ENCODE results near the gene GNB3. TPM values are rescaled to one million over a fixed set of nuclear protein-coding genes. Genes with fewer than 3 reads are reported as not detected.
A peak's percentile ranks its signal among the peaks of the same experiment; 100 is the strongest.
"Not testable (repeated sequence)": the region's sequence is repeated elsewhere in the genome, so short reads cannot be mapped to it uniquely, and the experiment has no call there.

GNB3 gene
- total RNA-seq, 2 donors from 2014 or later, result 0.66 TPM; not detected in 1

- not testable (repeated sequence) for H3K27me3 Mint-ChIP-seq; H3K9me3 Mint-ChIP-seq; H3K27ac Mint-ChIP-seq; ATAC-seq (replicated peaks); H3K4me3 Mint-ChIP-seq; H3K4me1 Mint-ChIP-seq
- H3K36me3 Mint-ChIP-seq (ENCODE audit: low read depth), result peaks cover 39% of the 10 kb centered on the region
Measured at GRCh38 chr12:6886206-6886999, 45.7 kb downstream of the GNB3 start.

GRCh38 chr12:6887460-6887859 lies 46.7 kb downstream of the GNB3 start:
- no peak for ATAC-seq (replicated peaks)
- Mint-ChIP-seq H3K4me1 (peaks cover 4% of the 10 kb centered on the region), H3K27ac (no peak overlapping the region), H3K4me3 (no peak overlapping the region), H3K36me3 (ENCODE audit: low read depth) (peaks cover 32% of the 10 kb centered on the region), H3K27me3 (no peaks in the 10 kb centered on the region), H3K9me3 (no peaks in the 10 kb centered on the region)

GRCh38 chr12:6888360-6888759 lies 47.6 kb downstream of the GNB3 start:
- Mint-ChIP-seq H3K4me3 (no peak overlapping the region), H3K27me3 (no peaks in the 10 kb centered on the region), H3K27ac (no peak overlapping the region), H3K9me3 (no peaks in the 10 kb centered on the region), H3K4me1 (peaks cover 4% of the 10 kb centered on the region), H3K36me3 (ENCODE audit: low read depth) (peaks cover 23% of the 10 kb centered on the region)
- no peak for ATAC-seq (replicated peaks)

GRCh38 chr12:6888794-6889193 lies 48.1 kb downstream of the GNB3 start:
- H3K27me3 Mint-ChIP-seq; H3K4me1 Mint-ChIP-seq; H3K4me3 Mint-ChIP-seq; H3K27ac Mint-ChIP-seq; H3K9me3 Mint-ChIP-seq; ATAC-seq (replicated peaks): not testable (repeated sequence)
- H3K36me3 Mint-ChIP-seq (ENCODE audit: low read depth), result peaks cover 19% of the 10 kb centered on the region

- H3K36me3 Mint-ChIP-seq (ENCODE audit: low read depth); H3K9me3 Mint-ChIP-seq; H3K4me1 Mint-ChIP-seq; H3K27me3 Mint-ChIP-seq; ATAC-seq (replicated peaks): not testable (repeated sequence)
- Mint-ChIP-seq H3K4me3 (peak overlapping the region; percentile 85), H3K27ac (peak overlapping the region; percentile 90)
Measured at GRCh38 chr12:6889775-6890573, 49.2 kb downstream of the GNB3 start.

GRCh38 chr12:6890789-6891645 lies 50.3 kb downstream of the GNB3 start:
- no peaks in the 10 kb centered on the region for H3K9me3 Mint-ChIP-seq
- H3K36me3 Mint-ChIP-seq (ENCODE audit: low read depth), result no peaks in the 10 kb centered on the region

GRCh38 chr12:6891646-6892001 lies 50.9 kb downstream of the GNB3 start:
- peak; percentile 11 for ATAC-seq (replicated peaks)
- Mint-ChIP-seq H3K4me1 (peaks cover 4% of the 10 kb centered on the region), H3K27me3 (no peaks in the 10 kb centered on the region), H3K4me3 (peak overlapping the region; percentile 85), H3K27ac (peak overlapping the region; percentile 90), H3K36me3 (ENCODE audit: low read depth) (no peaks in the 10 kb centered on the region), H3K9me3 (no peaks in the 10 kb centered on the region)

More at GRCh38 chr12:6890789-6891645, 50.3 kb downstream of the GNB3 start:
- peak; percentile 96 for ATAC-seq (replicated peaks)
- H3K27me3 Mint-ChIP-seq, result no peaks in the 10 kb centered on the region
- H3K27ac Mint-ChIP-seq, result peak overlapping the region; percentile 90
- peaks cover 4% of the 10 kb centered on the region for H3K4me1 Mint-ChIP-seq
- peak overlapping the region; percentile 85 for H3K4me3 Mint-ChIP-seq

GRCh38 chr12:6892683-6893082 lies 52.0 kb downstream of the GNB3 start:
- H3K9me3 Mint-ChIP-seq; H3K4me1 Mint-ChIP-seq; ATAC-seq (replicated peaks); H3K36me3 Mint-ChIP-seq (ENCODE audit: low read depth); H3K27ac Mint-ChIP-seq; H3K27me3 Mint-ChIP-seq: not testable (repeated sequence)
- peak overlapping the region; percentile 85 for H3K4me3 Mint-ChIP-seq

- no peak for ATAC-seq (replicated peaks)
- Mint-ChIP-seq H3K4me1 (peaks cover 4% of the 10 kb centered on the region), H3K27ac (no peak overlapping the region), H3K4me3 (no peak overlapping the region), H3K36me3 (ENCODE audit: low read depth) (no peaks in the 10 kb centered on the region), H3K27me3 (no peaks in the 10 kb centered on the region), H3K9me3 (no peaks in the 10 kb centered on the region)
Measured at GRCh38 chr12:6894321-6894720, 53.6 kb downstream of the GNB3 start.

Other genes with a start within 250 kb of the GNB3 start
- gene CHD4, start 233.5 kb upstream of the GNB3 start, total RNA-seq, result 100 to 1,000 TPM; 267 to 285 TPM
- gene LPAR5, start 205.0 kb upstream of the GNB3 start, total RNA-seq, result 1 to 10 TPM; 3.1 to 4.5 TPM
- gene ACRBP, start 193.5 kb upstream of the GNB3 start, total RNA-seq, result 1 to 10 TPM in 1 of 2 donors, under 1 TPM in 1; 0.78 to 2.6 TPM
- 10 to 100 TPM; 13.4 to 25.6 TPM for gene ING4, start 177.8 kb upstream of the GNB3 start, total RNA-seq
- gene ZNF384, start 151.6 kb upstream of the GNB3 start, total RNA-seq, result 10 to 100 TPM; 80.6 to 88.7 TPM
- gene PIANP, start 140.1 kb upstream of the GNB3 start, total RNA-seq, result 1 to 10 TPM in 1 of 2 donors, under 1 TPM in 1; 0.41 to 1.4 TPM
- 10 to 100 TPM; 36.5 to 38.7 TPM for gene COPS7A, start 116.9 kb upstream of the GNB3 start, total RNA-seq
- 100 to 1,000 TPM; 132 to 279 TPM for gene MLF2, start 87.8 kb upstream of the GNB3 start, total RNA-seq
- 100 to 1,000 TPM in 1 of 2 donors, 10 to 100 TPM in 1; 71.3 to 161 TPM for gene PTMS, start 74.6 kb upstream of the GNB3 start, total RNA-seq
- gene LAG3, start 68.4 kb upstream of the GNB3 start, total RNA-seq, result 100 to 1,000 TPM in 1 of 2 donors, 10 to 100 TPM in 1; 45.6 to 206 TPM
- gene CD4, start 51.4 kb upstream of the GNB3 start, total RNA-seq, result 100 to 1,000 TPM; 224 to 261 TPM
- gene GPR162, start 19.1 kb upstream of the GNB3 start, total RNA-seq, result under 1 TPM; 0.15 to 0.37 TPM
- gene P3H3, start 12.5 kb upstream of the GNB3 start, total RNA-seq, result 1 to 10 TPM in 1 of 2 donors, not detected in 1; 1.1 TPM
- gene CDCA3, start 10.4 kb downstream of the GNB3 start, total RNA-seq, result 100 to 1,000 TPM in 1 of 2 donors, 10 to 100 TPM in 1; 86.9 to 104 TPM
- gene USP5, start 11.2 kb downstream of the GNB3 start, total RNA-seq, result 100 to 1,000 TPM in 1 of 2 donors, 10 to 100 TPM in 1; 83.4 to 149 TPM
- gene TPI1, start 26.6 kb downstream of the GNB3 start, total RNA-seq, result 1,000 to 10,000 TPM; 1,893 to 2,116 TPM
- gene SPSB2, start 32.4 kb downstream of the GNB3 start, total RNA-seq, result 1 to 10 TPM; 2.2 to 2.4 TPM
- gene LRRC23, start 63.9 kb downstream of the GNB3 start, total RNA-seq, result 1 to 10 TPM; 4.4 to 7.6 TPM
- gene ENO2, start 73.7 kb downstream of the GNB3 start, total RNA-seq, result 100 to 1,000 TPM; 234 to 858 TPM
- 10 to 100 TPM; 34.0 to 62.3 TPM for gene ATN1, start 87.0 kb downstream of the GNB3 start, total RNA-seq
- gene RNU7-1, start 102.9 kb downstream of the GNB3 start, total RNA-seq, result not detected
- 100 to 1,000 TPM; 192 to 307 TPM for gene C12orf57, start 103.1 kb downstream of the GNB3 start, total RNA-seq
- 100 to 1,000 TPM; 134 to 223 TPM for gene PTPN6, start 110.4 kb downstream of the GNB3 start, total RNA-seq
- gene PHB2, start 129.7 kb downstream of the GNB3 start, total RNA-seq, result 100 to 1,000 TPM; 285 to 436 TPM
- 10 to 100 TPM; 50.9 to 90.5 TPM for gene EMG1, start 130.0 kb downstream of the GNB3 start, total RNA-seq
- gene LPCAT3, start 177.6 kb downstream of the GNB3 start, total RNA-seq, result 10 to 100 TPM; 13.2 to 34.8 TPM
- 10 to 100 TPM in 1 of 2 donors, 1 to 10 TPM in 1; 6.9 to 13.1 TPM for gene C1S, start 219.8 kb downstream of the GNB3 start, total RNA-seq